ENCODE measurements around the gene DHX38.
"Not testable (repeated sequence)": the region's sequence is repeated elsewhere in the genome, so short reads cannot be mapped to it uniquely, and the experiment has no call there.

Gene DHX38

GRCh38 chr16:72093448-72094265, at the start of gene DHX38, which contains the start of gene TXNL4B:
Gene DHX38 (plus strand): TSS chr16:72093847. CDS start chr16:72096158, 2,311 bp downstream.
Gene TXNL4B (minus strand): TSS chr16:72093620. CDS start chr16:72090749, 2,871 bp downstream.
- peak; percentile 97 for FAIRE-seq

GRCh38 chr16:72044296-72044695, 49.4 kb upstream of the DHX38 start:
- FAIRE-seq: no peak

GRCh38 chr16:72044825-72045359, 48.8 kb upstream of the DHX38 start:
- FAIRE-seq: no peak

GRCh38 chr16:72049110-72049509, 44.5 kb upstream of the DHX38 start:
- FAIRE-seq: no peak

DNA sequence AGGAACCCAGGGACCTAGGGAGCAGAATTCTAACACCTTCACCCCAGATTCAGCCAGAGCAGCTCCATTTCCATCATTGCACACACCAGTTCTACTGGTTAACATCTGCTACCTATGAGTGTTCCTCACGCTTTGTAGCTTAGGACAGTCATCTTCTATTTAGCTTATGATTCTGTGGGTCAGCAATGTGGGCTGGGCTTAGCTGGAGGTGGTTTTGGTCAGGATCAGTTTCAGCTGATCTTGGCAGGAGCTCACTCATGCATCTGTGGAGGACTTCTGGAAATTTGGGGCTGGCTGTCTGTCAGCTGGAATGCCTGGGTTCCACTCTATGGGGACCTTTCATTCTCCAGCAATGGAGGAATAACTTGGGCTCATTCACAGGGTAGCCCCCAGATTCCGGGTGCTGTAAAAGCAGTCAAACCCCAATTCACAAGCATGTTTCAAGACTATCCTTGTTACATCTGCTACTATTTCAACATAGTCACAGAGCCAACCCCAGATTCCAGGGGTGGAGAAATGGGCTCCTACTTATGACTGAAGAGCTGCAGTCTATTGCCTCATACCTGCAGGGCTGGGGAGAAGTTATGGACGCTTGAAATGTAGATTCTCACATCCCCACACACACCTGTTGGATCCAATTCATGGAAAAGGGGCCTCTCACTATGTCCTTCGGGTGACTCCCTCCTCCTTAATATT, 42.7 kb upstream of the DHX38 start:
- no peak for FAIRE-seq

- FAIRE-seq: no peak
Measured at GRCh38 chr16:72051818-72052217, 41.8 kb upstream of the DHX38 start.

GRCh38 chr16:72054254-72054847, 39.3 kb upstream of the DHX38 start, which contains the start of gene HP:
Gene HP (plus strand): TSS chr16:72054505. CDS start chr16:72054653, 148 bp downstream.
- not testable (repeated sequence) for FAIRE-seq

DNA sequence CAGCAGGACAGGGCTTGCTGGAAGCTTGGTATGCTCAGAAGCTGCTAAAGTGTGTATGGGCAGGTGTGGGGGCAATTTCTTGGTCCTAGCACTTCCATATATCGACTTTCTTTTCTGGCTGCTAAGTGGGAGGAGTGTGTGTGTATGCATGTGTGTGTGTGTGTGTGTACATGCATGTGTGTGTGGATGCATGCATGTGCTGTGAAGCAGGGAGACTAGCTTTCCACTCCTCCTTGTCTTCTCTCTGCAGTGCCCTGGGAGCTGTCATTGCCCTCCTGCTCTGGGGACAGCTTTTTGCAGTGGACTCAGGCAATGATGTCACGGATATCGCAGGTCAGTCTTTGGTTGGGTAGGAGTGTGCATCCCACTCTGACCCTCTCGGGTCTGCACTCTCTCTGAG, 37.7 kb upstream of the DHX38 start:
- no peak for FAIRE-seq

DNA sequence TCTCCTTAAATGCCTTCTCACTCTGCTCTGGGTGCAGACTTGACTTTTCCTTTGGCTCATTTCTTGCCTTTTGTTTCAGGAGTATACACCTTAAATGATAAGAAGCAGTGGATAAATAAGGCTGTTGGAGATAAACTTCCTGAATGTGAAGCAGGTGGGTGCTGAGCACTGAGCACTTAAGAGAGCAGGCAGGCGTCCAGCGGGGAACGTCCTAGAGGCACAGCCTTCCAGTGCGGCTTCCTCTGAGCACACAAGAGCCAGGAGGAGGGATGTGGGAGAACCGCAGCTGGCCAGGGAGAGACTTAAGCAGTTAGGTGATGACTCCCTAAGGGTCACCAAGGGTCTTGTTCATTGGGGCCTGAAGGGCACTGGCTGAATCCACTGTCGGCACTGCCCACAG, 36.3 kb upstream of the DHX38 start:
- not testable (repeated sequence) for FAIRE-seq

DNA sequence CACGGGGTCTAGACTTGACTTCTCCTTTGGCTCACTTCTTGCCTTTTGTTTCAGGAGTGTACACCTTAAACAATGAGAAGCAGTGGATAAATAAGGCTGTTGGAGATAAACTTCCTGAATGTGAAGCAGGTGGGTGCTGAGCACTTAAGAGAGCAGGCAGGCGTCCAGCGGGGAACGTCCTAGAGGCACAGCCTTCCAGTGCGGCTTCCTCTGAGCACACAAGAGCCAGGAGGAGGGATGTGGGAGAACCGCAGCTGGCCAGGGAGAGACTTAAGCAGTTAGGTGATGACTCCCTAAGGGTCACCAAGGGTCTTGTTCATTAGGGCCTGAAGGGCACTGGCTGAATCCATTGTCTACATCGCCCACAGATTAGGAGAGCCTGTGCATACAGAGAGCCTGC, 34.6 kb upstream of the DHX38 start:
- FAIRE-seq: not testable (repeated sequence)

GRCh38 chr16:72060405-72060804, 33.2 kb upstream of the DHX38 start:
- FAIRE-seq: no peak

- FAIRE-seq: no peak
Measured at GRCh38 chr16:72061564-72061963, 32.1 kb upstream of the DHX38 start.

DNA sequence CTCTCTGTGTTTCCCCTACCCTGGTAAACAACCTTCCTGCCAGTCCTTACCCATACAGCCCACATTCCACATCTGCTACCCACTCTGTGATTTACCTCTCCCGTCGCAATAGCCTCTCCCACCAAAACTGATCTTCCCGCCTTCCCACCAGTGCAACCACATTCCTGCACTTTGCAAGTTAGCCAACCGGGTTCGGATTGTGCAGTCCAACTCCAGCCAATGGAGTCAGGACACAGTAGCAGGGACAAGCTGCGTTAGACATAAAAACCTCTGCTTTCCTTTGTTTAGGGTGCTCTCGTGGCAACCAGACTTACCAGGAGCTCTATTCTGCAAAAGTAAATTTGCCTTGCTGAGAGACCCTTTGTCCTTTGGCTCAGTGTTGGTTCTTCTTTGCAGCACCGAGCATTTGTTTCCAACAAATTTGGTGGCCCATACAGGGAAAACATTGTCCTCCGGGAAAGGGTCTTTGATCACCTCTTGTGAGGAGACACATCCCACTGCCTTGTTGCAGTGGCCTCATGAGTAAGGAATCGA, 29.2 kb upstream of the DHX38 start:
- FAIRE-seq: no peak

GRCh38 chr16:72066747-72067146, 26.9 kb upstream of the DHX38 start:
- peak; percentile 79 for FAIRE-seq

- FAIRE-seq: no peak
Measured at GRCh38 chr16:72068930-72069329, 24.7 kb upstream of the DHX38 start.

DNA sequence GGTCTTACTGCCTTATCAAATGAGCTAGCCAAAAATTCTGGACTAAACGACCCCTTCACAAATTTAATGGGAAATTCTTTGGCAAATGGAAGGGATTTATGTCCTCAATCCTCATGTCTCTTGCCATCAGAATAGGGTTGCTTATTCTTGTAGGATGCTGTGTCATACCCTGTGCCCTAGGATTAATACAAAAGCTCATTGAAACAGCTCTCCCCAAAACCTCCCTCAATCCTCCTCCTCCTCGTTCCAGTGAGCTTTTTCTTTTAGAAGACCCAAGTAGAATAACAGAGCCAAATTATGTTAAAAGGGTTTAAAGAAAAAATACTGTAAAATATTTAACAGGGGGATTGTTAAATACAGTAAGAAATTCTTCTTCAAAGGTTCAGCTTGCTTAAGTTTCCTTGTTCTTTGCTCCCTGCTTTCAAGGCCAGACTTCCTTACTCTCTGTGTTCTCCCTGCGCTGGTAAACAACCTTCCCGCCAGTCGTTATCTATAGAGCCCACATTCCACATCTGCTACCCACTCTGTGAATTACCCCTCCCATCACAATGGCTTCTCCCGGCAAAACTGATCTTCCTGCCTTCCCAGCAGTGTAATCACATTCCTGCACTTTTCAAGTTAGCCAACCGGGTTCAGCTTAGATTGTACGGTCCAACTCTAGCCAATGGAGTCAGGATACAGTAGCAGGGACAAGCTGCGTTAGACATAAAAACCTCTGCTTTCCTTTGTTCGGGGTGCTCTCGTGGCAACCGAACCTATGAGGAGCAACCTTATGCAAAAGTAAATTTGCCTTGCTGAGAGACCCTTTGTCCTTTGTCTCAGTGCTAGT, 20.9 kb upstream of the DHX38 start:
- no peak for FAIRE-seq

DNA sequence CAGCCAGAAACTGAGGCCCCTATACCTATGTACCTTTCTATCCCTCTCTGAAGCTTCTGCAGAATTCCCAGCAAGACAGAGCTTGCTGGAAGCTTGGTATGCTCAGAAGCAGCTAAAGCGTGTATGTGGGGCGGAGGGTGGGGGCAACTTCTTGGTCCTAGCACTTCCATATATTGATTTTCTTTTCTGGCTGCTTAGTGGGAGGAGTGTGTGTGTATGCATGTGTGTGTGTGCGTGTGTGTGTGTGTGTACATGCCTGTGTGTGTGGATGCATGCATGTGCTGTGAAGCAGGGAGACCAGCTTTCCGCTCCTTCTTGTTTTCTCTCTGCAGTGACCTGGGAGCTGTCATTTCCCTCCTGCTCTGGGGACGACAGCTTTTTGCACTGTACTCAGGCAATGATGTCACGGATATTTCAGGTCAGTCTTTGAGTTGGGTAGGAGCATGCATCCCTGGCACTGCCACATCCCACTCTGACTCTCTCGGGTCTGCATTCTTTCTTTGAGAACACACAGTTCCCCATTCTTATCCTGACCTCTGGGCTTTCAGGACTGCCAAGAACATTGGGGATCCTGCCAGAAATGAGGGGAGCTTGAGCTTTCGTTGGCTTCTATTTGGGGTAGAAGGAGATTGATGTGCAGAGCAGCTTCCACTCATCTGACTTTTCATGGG, 20.0 kb upstream of the DHX38 start:
- FAIRE-seq: no peak

GRCh38 chr16:72075067-72075466, 18.6 kb upstream of the DHX38 start:
- not testable (repeated sequence) for FAIRE-seq

- FAIRE-seq: not testable (repeated sequence)
Measured at GRCh38 chr16:72076991-72077706, 16.5 kb upstream of the DHX38 start.

DNA sequence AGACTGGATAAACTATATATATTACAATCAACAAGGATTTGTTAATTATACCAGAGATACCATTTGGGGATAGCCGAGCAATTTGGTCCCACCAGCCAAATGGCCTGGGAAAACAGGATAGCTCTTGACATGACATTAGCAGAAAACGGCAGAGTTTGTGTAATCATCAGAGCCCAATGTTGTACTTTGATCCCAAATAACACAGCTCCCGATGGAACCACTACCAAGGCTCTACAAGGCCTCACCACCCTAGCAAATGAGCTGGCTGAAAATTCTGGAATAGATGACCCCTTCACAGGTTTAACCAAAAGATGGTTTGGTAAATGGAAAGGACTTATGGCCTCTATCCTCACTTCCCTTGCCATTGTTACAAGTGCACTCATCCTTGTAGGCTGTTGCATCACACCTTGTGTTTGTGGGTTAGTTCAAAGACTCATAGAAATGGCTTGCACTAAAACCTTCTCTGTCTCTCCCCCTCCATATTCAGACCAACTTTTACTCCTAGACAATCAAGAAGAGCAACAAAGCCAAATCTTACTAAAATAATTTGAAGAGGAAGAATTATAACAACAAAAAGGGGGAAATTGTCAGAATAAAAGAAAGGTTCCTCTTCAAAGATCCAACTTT, 9.8 kb upstream of the DHX38 start:
- FAIRE-seq: no peak
